HG03025 (cell line): ENCODE results near the gene CNTN4.

Experiments
- ATAC-seq: cut with Tn5 transposase; IDR thresholded peaks from one replicate; pipeline ENCODE4 v1.9.1; 2021; ENCODE audit warnings: mild to moderate bottlenecking, moderate library complexity; ENCODE audit not compliant: unreplicated experiment, low FRiP score

CNTN4 gene

GRCh38 chr3:3069723-3070122, 971.1 kb downstream of the CNTN4 start:
- no peak for ATAC-seq

GRCh38 chr3:3071136-3071535, 972.5 kb downstream of the CNTN4 start:
- ATAC-seq, result no peak

DNA sequence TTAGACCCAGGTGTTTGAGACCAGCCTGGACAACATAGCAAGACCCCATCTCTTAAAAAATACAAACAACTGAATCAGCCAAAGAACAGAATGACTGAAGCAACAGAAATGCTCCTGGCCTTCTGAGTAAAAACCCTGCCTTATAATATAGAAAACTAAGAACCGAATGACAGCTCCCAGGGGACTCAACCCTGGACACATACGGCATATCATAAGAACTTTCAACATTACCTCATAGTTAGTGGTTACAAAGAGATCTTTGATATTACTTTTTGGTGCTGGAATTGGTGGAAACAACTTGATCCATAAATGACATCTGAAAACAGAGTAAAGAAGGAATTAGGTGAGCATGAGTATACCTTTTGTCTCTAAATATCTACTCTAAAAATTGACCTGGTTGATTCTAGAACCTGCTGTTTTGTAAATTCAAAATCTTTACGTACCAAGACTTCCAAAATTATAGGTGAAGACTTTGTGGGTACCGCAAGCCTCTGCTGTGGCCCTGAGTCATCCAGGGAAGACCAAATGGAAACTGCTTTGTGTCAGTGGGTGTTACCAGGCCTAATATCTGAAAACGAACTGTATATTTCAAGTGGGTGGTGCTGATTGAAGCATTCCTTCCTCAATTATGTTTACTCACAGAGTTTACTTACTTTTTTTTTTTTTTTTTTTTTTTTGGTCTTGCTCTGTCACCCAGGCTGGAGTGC, 976.0 kb downstream of the CNTN4 start:
- no peak for ATAC-seq

- no peak for ATAC-seq
Measured at GRCh38 chr3:3080309-3080708, 981.6 kb downstream of the CNTN4 start.

GRCh38 chr3:3081381-3082233, 982.9 kb downstream of the CNTN4 start:
- peak; percentile 33 for ATAC-seq

DNA sequence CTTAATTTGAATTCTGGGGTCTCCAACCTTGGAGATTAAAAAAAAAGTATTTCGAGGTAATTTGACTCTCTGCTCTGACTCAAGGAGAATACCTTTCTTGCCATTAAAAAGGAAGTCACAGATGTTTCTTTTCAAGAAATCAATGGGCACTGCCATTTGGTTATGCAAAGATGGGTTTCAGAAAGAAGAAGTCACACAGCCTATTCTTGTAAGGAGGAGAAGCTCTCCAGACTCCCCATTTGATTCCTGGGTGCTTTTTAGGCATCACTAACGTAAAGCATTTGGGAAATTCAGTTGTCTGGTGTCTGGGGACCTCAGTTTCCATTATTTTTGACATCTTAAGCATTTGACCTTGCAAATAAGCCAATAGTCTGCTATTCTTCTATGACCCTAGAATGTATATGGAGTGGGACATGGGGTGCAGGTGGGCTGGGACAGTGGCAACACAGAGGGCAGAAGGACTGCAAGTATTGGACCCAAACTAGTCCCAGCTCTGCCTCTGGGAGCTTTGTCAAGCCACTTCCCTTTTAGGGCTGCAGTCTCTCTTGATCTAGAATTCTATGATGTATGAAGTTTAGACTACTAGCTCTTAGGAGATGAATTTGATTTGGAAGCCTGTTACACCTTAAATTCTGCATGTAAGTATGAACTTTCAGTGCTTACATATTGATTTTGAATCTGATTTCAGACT, 983.7 kb downstream of the CNTN4 start:
- peak; percentile 78 for ATAC-seq

DNA sequence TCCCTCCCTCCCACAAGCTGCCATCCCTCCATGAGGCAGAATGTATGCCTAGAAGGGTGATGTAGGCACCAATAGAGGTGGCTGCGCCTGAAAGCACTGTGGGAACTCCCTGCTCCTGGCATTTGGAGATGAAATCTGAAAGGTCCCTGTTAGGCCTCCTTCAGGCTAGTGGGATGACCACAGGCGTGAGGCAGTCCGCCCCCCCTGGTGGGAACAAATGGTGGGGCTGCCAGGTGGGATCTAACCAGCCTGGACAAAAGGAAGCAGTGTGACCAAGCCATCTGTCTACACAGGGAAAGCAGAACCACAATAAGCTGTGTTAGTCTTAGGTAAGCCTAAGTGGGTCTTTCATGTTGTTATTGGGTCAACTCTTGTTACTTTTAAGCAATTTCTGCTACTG, 986.2 kb downstream of the CNTN4 start:
- ATAC-seq, result no peak

GRCh38 chr3:3085782-3086181, 987.1 kb downstream of the CNTN4 start:
- peak; percentile 27 for ATAC-seq

- ATAC-seq, result no peak
Measured at GRCh38 chr3:3086239-3086638, 987.6 kb downstream of the CNTN4 start.

DNA sequence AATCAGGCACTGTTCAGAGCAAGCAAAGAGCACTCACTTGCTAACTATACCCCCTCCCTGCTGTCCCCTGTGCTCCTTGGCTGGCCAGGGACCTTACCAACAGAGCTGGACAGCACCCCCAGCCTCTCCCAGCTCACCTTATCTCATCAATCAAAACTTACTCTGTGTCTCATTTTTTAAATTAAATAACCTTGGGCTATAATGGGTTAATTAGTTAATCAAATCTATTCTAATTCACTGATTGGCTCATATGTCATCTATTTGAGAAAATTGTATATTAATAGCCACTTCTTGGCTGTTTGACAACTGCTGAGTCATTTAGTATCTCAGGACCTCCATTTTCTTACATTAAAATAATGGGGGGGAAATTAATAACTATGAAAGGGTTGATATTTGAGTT, 988.6 kb downstream of the CNTN4 start:
- no peak for ATAC-seq

- ATAC-seq, result no peak
Measured at GRCh38 chr3:3087716-3088465, 989.2 kb downstream of the CNTN4 start.

- peak; percentile 99 for ATAC-seq
Measured at GRCh38 chr3:3089017-3089416, 990.4 kb downstream of the CNTN4 start.

GRCh38 chr3:3097958-3098357, 999.3 kb downstream of the CNTN4 start:
- ATAC-seq, result peak; percentile 54

- ATAC-seq, result peak; percentile 60
Measured at GRCh38 chr3:3101660-3102458, 1003.2 kb downstream of the CNTN4 start.

DNA sequence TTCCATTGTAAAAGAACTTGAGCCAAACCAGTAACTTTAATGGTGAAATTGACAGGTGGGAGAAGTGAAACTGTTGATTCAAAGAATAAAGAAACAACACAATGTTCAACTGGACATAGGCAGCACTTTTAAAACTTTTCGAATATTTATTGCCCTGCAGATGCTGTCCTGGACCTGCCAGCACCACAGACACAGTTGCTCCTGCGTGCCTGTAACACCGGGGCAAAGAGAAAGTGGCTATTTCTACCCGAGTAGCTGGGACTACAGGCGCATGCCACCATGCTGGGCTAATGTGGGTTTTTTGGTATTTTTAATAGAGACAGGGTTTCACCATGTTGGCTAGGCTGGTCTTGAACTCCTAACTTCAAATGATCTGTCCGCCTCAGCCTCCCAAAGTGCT, 1004.1 kb downstream of the CNTN4 start:
- ATAC-seq, result no peak

DNA sequence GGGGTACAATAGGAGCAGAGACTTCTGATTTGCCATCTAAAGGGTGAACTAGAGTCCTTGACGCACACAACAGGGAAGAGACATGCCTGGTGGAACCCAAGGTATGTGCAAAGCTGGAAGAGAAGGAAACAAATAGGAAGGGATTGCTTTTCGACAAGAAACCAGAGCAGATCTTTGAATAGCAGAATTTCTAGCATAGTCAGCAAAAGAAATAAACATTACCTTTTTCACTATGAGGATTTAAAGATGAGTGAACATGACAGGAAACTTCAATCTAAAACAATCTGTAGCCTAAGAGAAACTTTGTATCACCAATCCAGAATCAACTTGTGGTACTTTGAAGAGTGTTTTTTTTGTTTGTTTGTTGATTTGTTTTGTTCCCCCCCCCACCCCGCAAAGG, 1006.6 kb downstream of the CNTN4 start:
- no peak for ATAC-seq

DNA sequence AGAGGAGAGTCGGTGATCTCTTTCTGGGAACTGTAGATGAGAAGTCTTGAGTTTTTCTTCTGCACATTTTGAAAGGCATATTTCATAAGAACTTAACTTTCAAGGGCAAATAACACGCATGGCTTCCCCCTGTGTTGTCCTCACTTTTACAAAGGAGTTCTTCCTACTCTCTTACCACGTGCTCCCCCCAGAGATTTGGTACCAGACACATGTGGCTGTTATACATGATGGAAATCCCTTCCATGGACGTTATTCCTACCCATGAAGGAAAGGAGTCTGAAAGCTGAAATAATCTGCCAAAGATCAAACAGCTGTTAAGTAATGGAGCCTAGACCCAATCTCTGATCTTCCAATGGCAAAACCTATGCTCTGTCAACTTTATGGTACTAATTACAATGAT, 1007.1 kb downstream of the CNTN4 start:
- ATAC-seq, result no peak

DNA sequence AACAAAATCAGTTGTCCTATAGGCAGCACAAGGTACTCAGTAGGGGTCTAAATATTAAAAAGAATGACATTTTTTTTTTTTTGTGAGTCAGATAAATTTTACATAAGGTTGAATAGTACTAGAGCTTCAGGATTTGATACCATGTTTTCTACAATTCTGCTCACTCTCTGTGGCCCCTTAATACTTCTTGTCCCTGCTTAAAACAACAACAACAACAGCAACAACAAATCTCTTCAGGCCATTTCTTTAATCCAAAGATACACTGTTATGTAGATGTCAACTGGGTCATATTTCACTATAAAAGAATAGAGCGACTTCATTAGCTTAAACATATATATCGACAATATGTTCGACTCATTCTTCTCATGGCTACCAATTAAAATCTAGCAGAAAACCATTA, 1008.5 kb downstream of the CNTN4 start:
- no peak for ATAC-seq
